Naive thymus-derived CD4-positive, alpha-beta T cell (primary cell): Measurements from ENCODE around the gene CAMK1D. TPM values are rescaled to one million over a fixed set of nuclear protein-coding genes. Genes with fewer than 3 reads are reported as not detected.

Experiments
- ATAC-seq: fragments of 150-1000 bp; cut with Tn5 transposase; 2 replicates; pipeline ENCODE4 v1.10.0; 2021; ENCODE audit warnings: mild to moderate bottlenecking, moderate library complexity
- CTCF ChIA-PET: fragments of 350-600 bp; sonication (Branson Sonifier 250); formaldehyde crosslinking; loops from one replicate; lab custom pipeline; 2021; ENCODE audit warnings: antibody characterized with exemption; lab: Charles Lee
- POLR2A ChIA-PET: fragments of 350-600 bp; sonication (Branson Sonifier 250); formaldehyde crosslinking; loops from one replicate; lab custom pipeline; 2021; ENCODE audit warnings: antibody characterized with exemption, inconsistent platforms; lab: Charles Lee
- DNase-seq, 9 donors: peaks; one replicate each; pipeline versions ENCODE4 v3.0.0 to v3.0.0-alpha.2; 2020 to 2022; ENCODE audit warnings: mixed read lengths in 1 of 9
- H3K27ac ChIP-seq: one replicate; pipeline ENCODE4 v1.7.0; 2013; ENCODE audit warnings: mild to moderate bottlenecking, low read depth, low read length, moderate library complexity
- H3K27me3 ChIP-seq, 2 donors: one replicate each; pipeline ENCODE4 v1.7.0; 2013; ENCODE audit warnings: low read length in 2 of 2, mild to moderate bottlenecking in 2 of 2, moderate library complexity in 2 of 2; ENCODE audit not compliant: control insufficient read depth in 2 of 2, insufficient read depth in 2 of 2
- H3K36me3 ChIP-seq, 3 experiments: 1 replicate in 2 of 3; 2 replicates in 1 of 3; pipeline ENCODE4 v1.7.0; 2013; ENCODE audit warnings: low read length in 3 of 3, mild to moderate bottlenecking in 3 of 3, moderate library complexity in 1 of 3; ENCODE audit not compliant: insufficient read depth in 3 of 3, control insufficient read depth in 2 of 3
- H3K4me1 ChIP-seq, 2 donors: one replicate each; pipeline ENCODE4 v1.7.0; 2013; ENCODE audit warnings: low read length in 2 of 2, mild to moderate bottlenecking in 2 of 2, moderate library complexity in 1 of 2; ENCODE audit not compliant: control insufficient read depth in 2 of 2, insufficient read depth in 2 of 2
- H3K4me3 ChIP-seq: 2 replicates; pipeline ENCODE4 v1.7.0; 2013; ENCODE audit warnings: mild to moderate bottlenecking, low read length
- H3K9me3 ChIP-seq, 3 experiments: 1 replicate in 2 of 3; 2 replicates in 1 of 3; pipeline ENCODE4 v1.7.0; 2013; ENCODE audit warnings: low read length in 3 of 3; ENCODE audit not compliant: control insufficient read depth in 2 of 3
- H3K27ac Mint-ChIP-seq, 9 donors: one replicate each; pipeline ENCODE4 v1.8.0; 2020 to 2022; ENCODE audit warnings: mixed read lengths in 9 of 9, mild to moderate bottlenecking in 8 of 9, moderate library complexity in 5 of 9, inconsistent platforms in 2 of 9
- H3K27me3 Mint-ChIP-seq, 5 donors: one replicate each; pipeline ENCODE4 v1.8.0; 2021 to 2022; ENCODE audit warnings: mixed read lengths in 5 of 5, mild to moderate bottlenecking in 1 of 5
- H3K36me3 Mint-ChIP-seq, 5 donors: one replicate each; pipeline ENCODE4 v1.8.0; 2020 to 2022; ENCODE audit warnings: mixed read lengths in 5 of 5, mild to moderate bottlenecking in 3 of 5, inconsistent platforms in 1 of 5
- H3K4me1 Mint-ChIP-seq, 7 donors: one replicate each; pipeline ENCODE4 v1.8.0; 2020 to 2022; ENCODE audit warnings: mixed read lengths in 7 of 7, mild to moderate bottlenecking in 3 of 7, inconsistent platforms in 1 of 7
- H3K4me3 Mint-ChIP-seq, 10 donors: one replicate each; pipeline ENCODE4 v1.8.0; 2020 to 2022; ENCODE audit warnings: mild to moderate bottlenecking in 10 of 10, mixed read lengths in 10 of 10, moderate library complexity in 6 of 10, inconsistent platforms in 2 of 10
- H3K9me3 Mint-ChIP-seq, 11 donors: one replicate each; pipeline ENCODE4 v1.8.0; 2020 to 2022; ENCODE audit warnings: mixed read lengths in 11 of 11, mild to moderate bottlenecking in 4 of 11, inconsistent platforms in 1 of 11, moderate library complexity in 1 of 11
- intact Hi-C, 2 donors: fragments of 100-400 bp; cut with micrococcal nuclease; formaldehyde crosslinking; loops; one replicate each; pipeline ENCODE4 v1.15.1; 2023
- polyA plus RNA-seq, 2 donors: library from polyadenylated mRNA; unstranded; fragments of 300-500 nt; fragmentation: Illumina TruSeq; gene quantifications; one replicate each; pipeline ENCODE4 v1.2.3, GENCODE V29; 2021
- total RNA-seq, 6 experiments: library from RNA in 5 of 6; stranded (reverse) in 5 of 6; gene quantifications; 1 replicate in 5 of 6; 2 replicates in 1 of 6; pipeline ENCODE4 v1.2.3 and lab custom pipeline; 2021 to 2026

Gene CAMK1D
- total and polyA plus RNA-seq, 7 experiments from 2014 or later = 12.5 to 43.2 (median 18.6) TPM

- no peaks in the 10 kb centered on the region for H3K27me3 ChIP-seq
- intact Hi-C loops = loop anchor here (5.0 kb wide), 3 partner anchors 111 to 211 kb away; no protein-coding TSS in a partner anchor
- no peaks in the 10 kb centered on the region for H3K9me3 ChIP-seq
- no peak overlapping the region for H3K4me3 Mint-ChIP-seq
- H3K9me3 Mint-ChIP-seq = peaks cover 0 to 8% (median 0%) of the 10 kb centered on the region in 11 donors
- no peak overlapping the region for H3K27ac ChIP-seq
- H3K36me3 ChIP-seq = no peaks in the 10 kb centered on the region
- CTCF ChIA-PET = interaction anchor here (1.4 kb wide), 1 partner anchor 394 kb away, joined by 7 read pairs; no protein-coding TSS in a partner anchor
- peaks cover 0 to 22% (median 4%) of the 10 kb centered on the region in 7 donors for H3K4me1 Mint-ChIP-seq
- H3K27me3 Mint-ChIP-seq = no peaks in the 10 kb centered on the region
- H3K4me3 ChIP-seq = no peak overlapping the region
- peaks cover 4 to 25% (median 13%) of the 10 kb centered on the region in 5 donors for H3K36me3 Mint-ChIP-seq
- H3K4me1 ChIP-seq = no peaks in the 10 kb centered on the region
- POLR2A ChIA-PET = no interaction called here
- DNase-seq (no peak), ATAC-seq (no peak)
- H3K27ac Mint-ChIP-seq = peak overlapping the region in 1 of 9 donors; percentile 64
Measured at GRCh38 chr10:12658526-12658925, 309.2 kb downstream of the CAMK1D start.

- Histone ChIP-seq H3K36me3 (no peaks in the 10 kb centered on the region), H3K27me3 (no peaks in the 10 kb centered on the region), H3K4me1 (no peaks in the 10 kb centered on the region), H3K27ac (no peak overlapping the region), H3K9me3 (no peaks in the 10 kb centered on the region), H3K4me3 (no peak overlapping the region)
- Mint-ChIP-seq H3K4me1 (peaks cover 0 to 22% (median 4%) of the 10 kb centered on the region in 7 donors), H3K36me3 (peaks cover 0 to 16% (median 7%) of the 10 kb centered on the region in 5 donors), H3K27ac (no peak overlapping the region), H3K4me3 (no peak overlapping the region), H3K9me3 (peaks cover 0 to 5% (median 0%) of the 10 kb centered on the region in 11 donors), H3K27me3 (no peaks in the 10 kb centered on the region)
- ATAC-seq (no peak), DNase-seq (no peak)
- intact Hi-C loops = loop anchor here (5.0 kb wide), 3 partner anchors 112 to 212 kb away; no protein-coding TSS in a partner anchor
- POLR2A ChIA-PET = no interaction called here
- CTCF ChIA-PET = interaction anchor here (1.4 kb wide), 1 partner anchor 395 kb away, joined by 7 read pairs; no protein-coding TSS in a partner anchor
Measured at GRCh38 chr10:12659706-12660105, 310.4 kb downstream of the CAMK1D start.

- no peaks in the 10 kb centered on the region for H3K4me1 ChIP-seq
- ATAC-seq (no peak), DNase-seq (no peak)
- H3K27me3 Mint-ChIP-seq = no peaks in the 10 kb centered on the region
- H3K27ac Mint-ChIP-seq = no peak overlapping the region
- H3K9me3 ChIP-seq = no peaks in the 10 kb centered on the region
- H3K9me3 Mint-ChIP-seq = peaks cover 0 to 2% (median 0%) of the 10 kb centered on the region in 11 donors
- no peak overlapping the region for H3K4me3 ChIP-seq
- H3K36me3 ChIP-seq = no peaks in the 10 kb centered on the region
- H3K4me1 Mint-ChIP-seq = peaks cover 0 to 14% (median 5%) of the 10 kb centered on the region in 7 donors
- ChIA-PET POLR2A (no interaction called here), CTCF (interaction anchor here (1.6 kb wide), 1 partner anchor 397 kb away, joined by 3 read pairs; no protein-coding TSS in a partner anchor)
- H3K36me3 Mint-ChIP-seq = peaks cover 0 to 20% (median 7%) of the 10 kb centered on the region in 5 donors
- no peaks in the 10 kb centered on the region for H3K27me3 ChIP-seq
- H3K27ac ChIP-seq = no peak overlapping the region
- no peak overlapping the region for H3K4me3 Mint-ChIP-seq
- intact Hi-C loops = no loop called here
Measured at GRCh38 chr10:12660812-12661211, 311.5 kb downstream of the CAMK1D start.

GRCh38 chr10:12661671-12662070 is 312.3 kb downstream of the CAMK1D start:
- H3K27me3 Mint-ChIP-seq = no peaks in the 10 kb centered on the region
- intact Hi-C loops = no loop called here

GRCh38 chr10:12663863-12664262 is 314.5 kb downstream of the CAMK1D start:
- Mint-ChIP-seq H3K36me3 (peaks cover 0 to 44% (median 24%) of the 10 kb centered on the region in 5 donors), H3K9me3 (no peaks in the 10 kb centered on the region), H3K4me1 (peaks cover 0 to 5% (median 0%) of the 10 kb centered on the region in 7 donors), H3K27me3 (no peaks in the 10 kb centered on the region), H3K27ac (no peak overlapping the region), H3K4me3 (no peak overlapping the region)
- Histone ChIP-seq H3K27ac (no peak overlapping the region), H3K4me3 (no peak overlapping the region), H3K27me3 (no peaks in the 10 kb centered on the region), H3K4me1 (no peaks in the 10 kb centered on the region), H3K9me3 (no peaks in the 10 kb centered on the region), H3K36me3 (no peaks in the 10 kb centered on the region)
- CTCF ChIA-PET = no interaction called here
- intact Hi-C loops = no loop called here
- POLR2A ChIA-PET = no interaction called here
- ATAC-seq = no peak
- DNase-seq = no peak

More at GRCh38 chr10:12661671-12662070, 312.3 kb downstream of the CAMK1D start:
- Histone ChIP-seq H3K9me3 (no peaks in the 10 kb centered on the region), H3K4me1 (no peaks in the 10 kb centered on the region), H3K4me3 (no peak overlapping the region), H3K27me3 (no peaks in the 10 kb centered on the region), H3K27ac (no peak overlapping the region), H3K36me3 (no peaks in the 10 kb centered on the region)
- Mint-ChIP-seq H3K4me3 (no peak overlapping the region), H3K27ac (no peak overlapping the region), H3K9me3 (peaks cover 0 to 2% (median 0%) of the 10 kb centered on the region in 11 donors), H3K36me3 (peaks cover 0 to 29% (median 9%) of the 10 kb centered on the region in 5 donors), H3K4me1 (peaks cover 0 to 5% (median 1%) of the 10 kb centered on the region in 7 donors)
- ATAC-seq (no peak), DNase-seq (no peak)
- ChIA-PET POLR2A (interaction anchor here (0.6 kb wide), 1 partner anchor 126 kb away, joined by 3 read pairs; no protein-coding TSS in a partner anchor), CTCF (interaction anchor here (0.7 to 1.6 kb wide), 3 partner anchors 11 to 400 kb away, joined by 3 read pairs; no protein-coding TSS in a partner anchor)

- Mint-ChIP-seq H3K4me3 (no peak overlapping the region), H3K9me3 (peaks cover 0 to 5% (median 0%) of the 10 kb centered on the region in 11 donors), H3K36me3 (peaks cover 0 to 55% (median 34%) of the 10 kb centered on the region in 5 donors), H3K27ac (no peak overlapping the region), H3K4me1 (peaks cover 0 to 5% (median 0%) of the 10 kb centered on the region in 7 donors), H3K27me3 (no peaks in the 10 kb centered on the region)
- no peaks in the 10 kb centered on the region for H3K36me3 ChIP-seq
- ATAC-seq (no peak), DNase-seq (no peak)
- CTCF ChIA-PET = interaction anchor here (1.3 kb wide), 1 partner anchor 10 kb away, joined by 3 read pairs; no protein-coding TSS in a partner anchor
- no peaks in the 10 kb centered on the region for H3K4me1 ChIP-seq
- no peak overlapping the region for H3K27ac ChIP-seq
- POLR2A ChIA-PET = no interaction called here
- H3K4me3 ChIP-seq = no peak overlapping the region
- H3K9me3 ChIP-seq = no peaks in the 10 kb centered on the region
- no peaks in the 10 kb centered on the region for H3K27me3 ChIP-seq
- intact Hi-C loops = no loop called here
Measured at GRCh38 chr10:12665501-12665900, 316.2 kb downstream of the CAMK1D start.
